Measurements from ENCODE around the gene AP1M1. TPM values are rescaled to one million over a fixed set of nuclear protein-coding genes. Genes with fewer than 3 reads are reported as not detected.

The AP1M1 gene
- total and polyA plus RNA-seq, 2 donors (not counting 1 experiment from before 2014, with no cell fraction given): 94.4 to 113 TPM

GRCh38 chr19:16185768-16186123 lies 12.0 kb upstream of the AP1M1 start:
- H3K4me2 ChIP-seq (ENCODE audit: extremely low read depth, insufficient read depth, low read length): peak overlapping the region; percentile 99
- H3K9ac ChIP-seq (ENCODE audit: insufficient read depth, low read length): peak overlapping the region; percentile 77
- H3K27me3 ChIP-seq (ENCODE audit: control insufficient read depth, insufficient read depth, low read length): no peaks in the 10 kb centered on the region
- peak overlapping the region; percentile 83 for H3K27ac ChIP-seq (ENCODE audit: insufficient read depth, low read length)
- H2AFZ ChIP-seq (ENCODE audit: low read length): peak overlapping the region; percentile 5
- peaks cover 3% of the 10 kb centered on the region for H3K4me1 ChIP-seq (ENCODE audit: control insufficient read depth, extremely low read depth, insufficient read depth, low read length)
- H4K20me1 ChIP-seq (ENCODE audit: control insufficient read depth, extremely low read depth, insufficient read depth, low read length): no peaks in the 10 kb centered on the region
- peak overlapping the region; percentile 75 to 93 (median 86) for H3K4me3 ChIP-seq (replicated peaks in 1 of 4; ENCODE audit: control extremely low read depth in 1 of 4, insufficient read depth in 1 of 4, low read depth in 3 of 4, low read length in 4 of 4)
- peak; percentile 32 to 50 for TF ChIP-seq CTCF (conservative IDR thresholded peaks at IDR 0.05 in 1 of 2, IDR thresholded peaks at IDR 0.05 in 1 of 2; ENCODE audit: low read depth in 1 of 2, low read length in 2 of 2)
- no peak for TF ChIP-seq EZH2 (IDR thresholded peaks at IDR 0.05; ENCODE audit: low read length, missing control alignments)
- peaks cover 15% of the 10 kb centered on the region for H3K36me3 ChIP-seq (ENCODE audit: control insufficient read depth, insufficient read depth, low read length)
- peaks cover 27% of the 10 kb centered on the region for H3K79me2 ChIP-seq (ENCODE audit: control insufficient read depth, insufficient read depth, low read length)
- DNase-seq (ENCODE audit: low read depth in 2 of 2): peak; percentile 32 to 45
- no peaks in the 10 kb centered on the region for H3K9me3 ChIP-seq (ENCODE audit: control insufficient read depth, insufficient read depth, low read depth, low read length)

- Histone ChIP-seq H3K27me3 (ENCODE audit: control insufficient read depth, insufficient read depth, low read length) (no peaks in the 10 kb centered on the region), H3K9ac (ENCODE audit: insufficient read depth, low read length) (no peak overlapping the region), H3K4me2 (ENCODE audit: extremely low read depth, insufficient read depth, low read length) (no peak overlapping the region), H3K79me2 (ENCODE audit: control insufficient read depth, insufficient read depth, low read length) (peaks cover 27% of the 10 kb centered on the region), H4K20me1 (ENCODE audit: control insufficient read depth, extremely low read depth, insufficient read depth, low read length) (no peaks in the 10 kb centered on the region), H3K9me3 (ENCODE audit: control insufficient read depth, insufficient read depth, low read depth, low read length) (no peaks in the 10 kb centered on the region), H3K27ac (ENCODE audit: insufficient read depth, low read length) (no peak overlapping the region), H3K36me3 (ENCODE audit: control insufficient read depth, insufficient read depth, low read length) (peaks cover 23% of the 10 kb centered on the region), H3K4me1 (ENCODE audit: control insufficient read depth, extremely low read depth, insufficient read depth, low read length) (peaks cover 3% of the 10 kb centered on the region), H2AFZ (ENCODE audit: low read length) (no peak overlapping the region), H3K4me3 (replicated peaks in 1 of 4; ENCODE audit: control extremely low read depth in 1 of 4, insufficient read depth in 1 of 4, low read depth in 3 of 4, low read length in 4 of 4) (no peak overlapping the region)
- DNase-seq (ENCODE audit: low read depth in 2 of 2): no peak
- TF ChIP-seq CTCF (conservative IDR thresholded peaks at IDR 0.05 in 1 of 2, IDR thresholded peaks at IDR 0.05 in 1 of 2; ENCODE audit: low read depth in 1 of 2, low read length in 2 of 2) (no peak), EZH2 (IDR thresholded peaks at IDR 0.05; ENCODE audit: low read length, missing control alignments) (no peak)
Observed at GRCh38 chr19:16188521-16188920, 9.2 kb upstream of the AP1M1 start.

GRCh38 chr19:16190198-16190597 lies 7.5 kb upstream of the AP1M1 start:
- peaks cover 23% of the 10 kb centered on the region for H3K36me3 ChIP-seq (ENCODE audit: control insufficient read depth, insufficient read depth, low read length)
- no peak overlapping the region for H3K4me2 ChIP-seq (ENCODE audit: extremely low read depth, insufficient read depth, low read length)
- no peak for TF ChIP-seq EZH2 (IDR thresholded peaks at IDR 0.05; ENCODE audit: low read length, missing control alignments)
- no peak for TF ChIP-seq CTCF (conservative IDR thresholded peaks at IDR 0.05 in 1 of 2, IDR thresholded peaks at IDR 0.05 in 1 of 2; ENCODE audit: low read depth in 1 of 2, low read length in 2 of 2)
- DNase-seq (ENCODE audit: low read depth in 2 of 2): no peak
- no peaks in the 10 kb centered on the region for H4K20me1 ChIP-seq (ENCODE audit: control insufficient read depth, extremely low read depth, insufficient read depth, low read length)
- no peak overlapping the region for H3K27ac ChIP-seq (ENCODE audit: insufficient read depth, low read length)
- H3K79me2 ChIP-seq (ENCODE audit: control insufficient read depth, insufficient read depth, low read length): peaks cover 27% of the 10 kb centered on the region
- H2AFZ ChIP-seq (ENCODE audit: low read length): no peak overlapping the region
- H3K4me1 ChIP-seq (ENCODE audit: control insufficient read depth, extremely low read depth, insufficient read depth, low read length): peaks cover 3% of the 10 kb centered on the region
- no peaks in the 10 kb centered on the region for H3K27me3 ChIP-seq (ENCODE audit: control insufficient read depth, insufficient read depth, low read length)
- H3K9me3 ChIP-seq (ENCODE audit: control insufficient read depth, insufficient read depth, low read depth, low read length): no peaks in the 10 kb centered on the region
- no peak overlapping the region for H3K9ac ChIP-seq (ENCODE audit: insufficient read depth, low read length)
- H3K4me3 ChIP-seq (replicated peaks in 1 of 4; ENCODE audit: control extremely low read depth in 1 of 4, insufficient read depth in 1 of 4, low read depth in 3 of 4, low read length in 4 of 4): no peak overlapping the region

Measured in fibroblast of lung (primary cell).